SU-DHL-6 (cell line): ENCODE data around the gene TGFB2.
A peak's percentile ranks its signal among the peaks of the same experiment; 100 is the strongest.

Experiments
- H2AFZ ChIP-seq: fragments of 200-600 bp; sonication (generic); 2 replicates; pipeline ENCODE4 v1.6.1; 2014; ENCODE audit warnings: low read depth, mild to moderate bottlenecking, moderate library complexity, mixed read lengths, antibody characterized with exemption, low read length; ENCODE audit not compliant: severe bottlenecking
- H3F3A ChIP-seq: fragments of 200-600 bp; shearing (Covaris generic); 2 replicates; pipeline ENCODE4 v1.6.0; 2016; ENCODE audit warnings: antibody characterized with exemption, mild to moderate bottlenecking; ENCODE audit not compliant: insufficient read depth
- H3K27ac ChIP-seq: fragments of 200-600 bp; sonication (generic); 2 replicates; pipeline ENCODE4 v1.5.1; 2016; ENCODE audit warnings: low read depth, mild to moderate bottlenecking, low read length, moderate library complexity, mixed read lengths
- H3K27me3 ChIP-seq: fragments of 200-600 bp; sonication (generic), shearing (Covaris generic); 2 replicates; pipeline ENCODE4 v1.6.0; 2014; ENCODE audit warnings: mild to moderate bottlenecking, low read length
- H3K36me3 ChIP-seq: fragments of 200-600 bp; sonication (generic); 2 replicates; pipeline ENCODE4 v1.6.1; 2014; ENCODE audit warnings: mild to moderate bottlenecking, low read length, mixed read lengths
- H3K4me2 ChIP-seq: fragments of 300-600, 200-600 bp; shearing (Covaris generic), sonication (generic); 2 replicates; pipeline ENCODE4 v1.6.0; 2014; ENCODE audit warnings: low read length, low read depth, mild to moderate bottlenecking; ENCODE audit not compliant: poor library complexity, severe bottlenecking
- H3K4me3 ChIP-seq: fragments of 200-600 bp; sonication (generic); 2 replicates; pipeline ENCODE4 v1.5.1; 2014; ENCODE audit warnings: antibody characterized with exemption, low read length, mild to moderate bottlenecking, mixed read lengths; ENCODE audit not compliant: insufficient read depth, poor library complexity, severe bottlenecking
- H3K79me2 ChIP-seq: fragments of 200-600 bp; sonication (generic); 2 replicates; pipeline ENCODE4 v1.6.1; 2014; ENCODE audit warnings: mild to moderate bottlenecking, low read length, moderate library complexity; ENCODE audit not compliant: insufficient read depth
- H3K9ac ChIP-seq: fragments of 200-600 bp; sonication (generic); 2 replicates; pipeline ENCODE4 v1.7.0; 2014; ENCODE audit warnings: mild to moderate bottlenecking, low read length
- H3K9me2 ChIP-seq: fragments of 200-600 bp; sonication (generic); replicated peaks from 2 replicates; pipeline ENCODE4 v1.6.1; 2014; ENCODE audit warnings: low read length; ENCODE audit not compliant: insufficient read depth
- H3K9me3 ChIP-seq: fragments of 200-600 bp; sonication (generic); 2 replicates; pipeline ENCODE4 v1.6.1; 2014; ENCODE audit warnings: low read length, mixed read lengths; ENCODE audit not compliant: insufficient read depth
- H4K20me1 ChIP-seq: fragments of 200-600 bp; sonication (generic); 2 replicates; pipeline ENCODE4 v1.6.1; 2014; ENCODE audit warnings: low read depth, mild to moderate bottlenecking, antibody characterized with exemption, low read length, moderate library complexity, mixed read lengths
- CTCF ChIP-seq: fragments of 200-600 bp; sonication (generic); IDR thresholded peaks from one replicate; pipeline ENCODE4 v1.5.1; 2017; ENCODE audit warnings: antibody characterized with exemption, mild to moderate bottlenecking, low read length, moderate library complexity; ENCODE audit not compliant: insufficient read depth, poor library complexity, severe bottlenecking
- EZH2phosphoT487 ChIP-seq: fragments of 200-600 bp; sonication (generic), shearing (Covaris generic); conservative IDR thresholded peaks from 2 replicates; pipeline ENCODE4 v1.6.1; 2018; ENCODE audit warnings: mild to moderate bottlenecking, antibody characterized with exemption, low read length, moderate library complexity, mixed read lengths

TGFB2 gene

GRCh38 chr1:218339267-218339831 is 5.8 kb upstream of the TGFB2 start:
- Histone ChIP-seq H3K9me2 (no peaks in the 10 kb centered on the region), H4K20me1 (no peaks in the 10 kb centered on the region; the same call in 1 of the 2 replicates), H3K4me3 (no peak overlapping the region), H3K9ac (no peak overlapping the region), H3K4me2 (no peak overlapping the region), H3K36me3 (no peaks in the 10 kb centered on the region), H3K79me2 (no peaks in the 10 kb centered on the region), H3F3A (no peaks in the 10 kb centered on the region; the same call in 1 of the 2 replicates), H2AFZ (no peak overlapping the region), H3K9me3 (no peaks in the 10 kb centered on the region), H3K27me3 (no peaks in the 10 kb centered on the region), H3K27ac (no peak overlapping the region)
- TF ChIP-seq CTCF: peak; percentile 58
- no peak for TF ChIP-seq EZH2phosphoT487

- no peaks in the 10 kb centered on the region for H3K27me3 ChIP-seq
- H3K4me2 ChIP-seq: no peak overlapping the region
- H2AFZ ChIP-seq: no peak overlapping the region
- H4K20me1 ChIP-seq: no peaks in the 10 kb centered on the region; the same call in 1 of the 2 replicates
- TF ChIP-seq CTCF (no peak), EZH2phosphoT487 (no peak)
- no peak overlapping the region for H3K9ac ChIP-seq
- no peaks in the 10 kb centered on the region; the same call in 1 of the 2 replicates for H3F3A ChIP-seq
- no peaks in the 10 kb centered on the region for H3K9me2 ChIP-seq
- no peak overlapping the region for H3K4me3 ChIP-seq
- no peak overlapping the region for H3K27ac ChIP-seq
- H3K9me3 ChIP-seq: no peaks in the 10 kb centered on the region
- H3K79me2 ChIP-seq: no peaks in the 10 kb centered on the region
- no peaks in the 10 kb centered on the region for H3K36me3 ChIP-seq
These were observed 3.8 kb upstream of the TGFB2 start for GRCh38 chr1:218341325-218341724.

GRCh38 chr1:218342091-218342490 is 3.0 kb upstream of the TGFB2 start:
- Histone ChIP-seq H4K20me1 (no peaks in the 10 kb centered on the region; the same call in 1 of the 2 replicates), H3K9me3 (no peaks in the 10 kb centered on the region), H3K9ac (no peak overlapping the region), H3K79me2 (no peaks in the 10 kb centered on the region), H3F3A (no peaks in the 10 kb centered on the region), H3K27me3 (no peaks in the 10 kb centered on the region), H3K4me3 (no peak overlapping the region), H2AFZ (no peak overlapping the region), H3K36me3 (no peaks in the 10 kb centered on the region), H3K4me2 (no peak overlapping the region), H3K27ac (no peak overlapping the region), H3K9me2 (no peaks in the 10 kb centered on the region)
- no peak for TF ChIP-seq EZH2phosphoT487
- no peak for TF ChIP-seq CTCF
